WI38 (cell line): Measurements from ENCODE around the gene ASF1A.

Source experiments
- H3K4me3 ChIP-seq: 2 replicates; pipeline ENCODE4 v1.5.1; 2011; ENCODE audit warnings: low read depth, mild to moderate bottlenecking, control low read depth, low read length
- CTCF ChIP-seq: IDR thresholded peaks from 2 replicates; pipeline ENCODE4 v1.5.1; 2012; ENCODE audit warnings: low read depth, mild to moderate bottlenecking, control low read depth, low read length

ASF1A gene

GRCh38 chr6:118872318-118872717, 21.6 kb upstream of the ASF1A start:
- no peak overlapping the region for H3K4me3 ChIP-seq
- no peak for TF ChIP-seq CTCF

GRCh38 chr6:118872726-118873125, 21.2 kb upstream of the ASF1A start:
- no peak for TF ChIP-seq CTCF
- H3K4me3 ChIP-seq, result no peak overlapping the region

GRCh38 chr6:118873239-118873638, 20.7 kb upstream of the ASF1A start:
- no peak overlapping the region for H3K4me3 ChIP-seq
- no peak for TF ChIP-seq CTCF

- no peak overlapping the region for H3K4me3 ChIP-seq
- TF ChIP-seq CTCF, result no peak
Observed at GRCh38 chr6:118875672-118876071, 18.3 kb upstream of the ASF1A start.

- H3K4me3 ChIP-seq, result no peak overlapping the region
- no peak for TF ChIP-seq CTCF
Observed at GRCh38 chr6:118876198-118876597, 17.8 kb upstream of the ASF1A start.

GRCh38 chr6:118876814-118877213, 17.1 kb upstream of the ASF1A start:
- no peak overlapping the region for H3K4me3 ChIP-seq
- no peak for TF ChIP-seq CTCF

GRCh38 chr6:118877806-118878205, 16.1 kb upstream of the ASF1A start:
- H3K4me3 ChIP-seq, result no peak overlapping the region
- no peak for TF ChIP-seq CTCF
